Measurements from ENCODE around the gene ATXN7. TPM values are rescaled to one million over a fixed set of nuclear protein-coding genes. Genes with fewer than 3 reads are reported as not detected.

ATXN7 gene
- polyA plus RNA-seq, 3 donors, result 5.2 to 8.4 (median 5.5) TPM

- H3K27ac ChIP-seq (ENCODE audit: low read depth, low read length), result no peak overlapping the region
- WGBS, 3 donors, result 63 to 85% (median 73%) methylated on average over 7 of the region's 7 CpGs
Observed at GRCh38 chr3:64047787-64048186, 184.1 kb downstream of the ATXN7 start.

GRCh38 chr3:64048631-64049061, 185.0 kb downstream of the ATXN7 start:
- no peak overlapping the region for H3K27ac ChIP-seq (ENCODE audit: low read depth, low read length)
- 31 to 60% (median 33%) methylated on average over 3 of the region's 3 CpGs for WGBS, 3 donors

- no peak overlapping the region for H3K27ac ChIP-seq (ENCODE audit: low read depth, low read length)
- WGBS, 3 donors, result 63 to 79% (median 74%) methylated on average over 3 of the region's 3 CpGs
Observed at GRCh38 chr3:64049136-64049535, 185.5 kb downstream of the ATXN7 start.

- 58 to 90% (median 89%) methylated on average over 4 of the region's 4 CpGs for WGBS, 3 donors
Observed at GRCh38 chr3:64049832-64050231, 186.2 kb downstream of the ATXN7 start.

More at GRCh38 chr3:64049832-64050231, 186.2 kb downstream of the ATXN7 start:
- no peak overlapping the region for H3K27ac ChIP-seq (ENCODE audit: low read depth, low read length)

Other genes starting within 250 kb of the ATXN7 start
- under 1 TPM in 1 of 3 donors, not detected in 2; 0.06 TPM for gene SNTN, start 211.2 kb upstream of the ATXN7 start, polyA plus RNA-seq
- not detected for gene C3orf49, start 44.6 kb upstream of the ATXN7 start, polyA plus RNA-seq
- 100 to 1,000 TPM in 1 of 3 donors, 10 to 100 TPM in 2; 37.1 to 106 (median 41.8) TPM for gene THOC7, start 62 bp upstream of the ATXN7 start, polyA plus RNA-seq
- gene SCAANT1, start 48.5 kb downstream of the ATXN7 start, polyA plus RNA-seq, result not detected
- 100 to 1,000 TPM in 1 of 3 donors, 10 to 100 TPM in 2; 62.9 to 222 (median 65.2) TPM for gene PSMD6, start 159.6 kb downstream of the ATXN7 start, polyA plus RNA-seq